NCI-H774 (cell line): ENCODE measurements around the gene VPS18.
"Not testable (repeated sequence)": the region's sequence is repeated elsewhere in the genome, so short reads cannot be mapped to it uniquely, and the experiment has no call there.

Source experiments
- DNase-seq: peaks from one replicate; lab custom pipeline; 2025; lab: John Stamatoyannopoulos, UW

Gene VPS18, protein sequence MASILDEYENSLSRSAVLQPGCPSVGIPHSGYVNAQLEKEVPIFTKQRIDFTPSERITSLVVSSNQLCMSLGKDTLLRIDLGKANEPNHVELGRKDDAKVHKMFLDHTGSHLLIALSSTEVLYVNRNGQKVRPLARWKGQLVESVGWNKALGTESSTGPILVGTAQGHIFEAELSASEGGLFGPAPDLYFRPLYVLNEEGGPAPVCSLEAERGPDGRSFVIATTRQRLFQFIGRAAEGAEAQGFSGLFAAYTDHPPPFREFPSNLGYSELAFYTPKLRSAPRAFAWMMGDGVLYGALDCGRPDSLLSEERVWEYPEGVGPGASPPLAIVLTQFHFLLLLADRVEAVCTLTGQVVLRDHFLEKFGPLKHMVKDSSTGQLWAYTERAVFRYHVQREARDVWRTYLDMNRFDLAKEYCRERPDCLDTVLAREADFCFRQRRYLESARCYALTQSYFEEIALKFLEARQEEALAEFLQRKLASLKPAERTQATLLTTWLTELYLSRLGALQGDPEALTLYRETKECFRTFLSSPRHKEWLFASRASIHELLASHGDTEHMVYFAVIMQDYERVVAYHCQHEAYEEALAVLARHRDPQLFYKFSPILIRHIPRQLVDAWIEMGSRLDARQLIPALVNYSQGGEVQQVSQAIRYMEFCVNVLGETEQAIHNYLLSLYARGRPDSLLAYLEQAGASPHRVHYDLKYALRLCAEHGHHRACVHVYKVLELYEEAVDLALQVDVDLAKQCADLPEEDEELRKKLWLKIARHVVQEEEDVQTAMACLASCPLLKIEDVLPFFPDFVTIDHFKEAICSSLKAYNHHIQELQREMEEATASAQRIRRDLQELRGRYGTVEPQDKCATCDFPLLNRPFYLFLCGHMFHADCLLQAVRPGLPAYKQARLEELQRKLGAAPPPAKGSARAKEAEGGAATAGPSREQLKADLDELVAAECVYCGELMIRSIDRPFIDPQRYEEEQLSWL

DNA sequence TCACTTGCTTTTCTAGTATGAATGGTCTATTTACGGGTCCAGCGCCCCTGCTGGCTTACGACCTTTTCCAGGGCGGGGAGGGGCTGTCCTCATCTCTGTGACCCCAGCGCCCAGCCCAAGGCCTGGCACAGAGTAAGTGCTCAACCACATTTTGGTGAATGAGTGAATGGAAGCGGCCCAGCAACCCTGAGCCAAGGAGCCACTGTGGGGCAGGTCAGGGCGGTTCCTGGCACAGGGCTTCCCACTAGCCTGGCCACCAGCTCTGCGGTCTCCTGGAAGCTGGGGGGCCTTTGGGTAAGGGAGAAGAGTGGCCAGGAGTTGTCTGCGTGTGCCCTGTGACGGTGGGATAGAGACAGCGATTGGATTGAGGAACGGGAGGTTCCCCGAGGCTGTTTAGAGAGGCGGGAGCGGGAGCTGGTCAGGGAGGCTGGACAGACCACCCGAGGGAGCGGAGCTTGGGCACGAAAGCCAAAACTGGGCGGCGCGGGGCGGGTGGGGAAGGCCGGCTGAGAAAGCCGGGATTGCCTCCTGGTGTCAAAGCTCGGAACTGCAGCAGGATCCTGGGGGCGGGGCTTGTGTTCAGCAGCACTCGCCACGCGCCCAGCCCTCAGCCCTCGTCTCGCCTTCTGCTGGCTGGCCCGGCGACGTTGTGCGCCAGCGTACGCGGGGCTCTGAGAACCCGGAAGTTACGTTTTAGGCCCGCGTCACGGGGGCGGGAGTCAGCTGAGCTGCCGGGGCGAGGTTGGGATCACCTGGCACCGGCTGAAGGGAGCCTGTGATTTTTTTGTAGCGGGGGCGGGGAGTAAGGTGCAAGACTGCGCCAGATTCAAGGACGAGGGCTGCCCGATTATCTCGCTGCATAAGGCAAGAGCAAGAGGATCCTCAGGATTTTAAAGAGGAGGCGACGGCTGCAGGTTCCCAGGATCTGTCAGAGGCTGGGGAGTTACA lies at the start of gene VPS18:
VPS18 (plus strand) TSS at position 718 of the 948 bp plus-strand sequence. CDS start 319 bp downstream, outside the sequence.
- DNase-seq = peak; percentile 96

DNA sequence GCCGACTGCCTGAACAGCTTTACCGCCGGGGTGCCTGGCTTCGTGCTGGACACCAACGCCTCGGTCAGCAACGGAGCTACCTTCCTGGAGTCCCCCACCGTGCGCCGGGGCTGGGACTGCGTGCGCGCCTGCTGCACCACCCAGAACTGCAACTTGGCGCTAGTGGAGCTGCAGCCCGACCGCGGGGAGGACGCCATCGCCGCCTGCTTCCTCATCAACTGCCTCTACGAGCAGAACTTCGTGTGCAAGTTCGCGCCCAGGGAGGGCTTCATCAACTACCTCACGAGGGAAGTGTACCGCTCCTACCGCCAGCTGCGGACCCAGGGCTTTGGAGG lies 49.6 kb upstream of the VPS18 start:
- DNase-seq = no peak

DNA sequence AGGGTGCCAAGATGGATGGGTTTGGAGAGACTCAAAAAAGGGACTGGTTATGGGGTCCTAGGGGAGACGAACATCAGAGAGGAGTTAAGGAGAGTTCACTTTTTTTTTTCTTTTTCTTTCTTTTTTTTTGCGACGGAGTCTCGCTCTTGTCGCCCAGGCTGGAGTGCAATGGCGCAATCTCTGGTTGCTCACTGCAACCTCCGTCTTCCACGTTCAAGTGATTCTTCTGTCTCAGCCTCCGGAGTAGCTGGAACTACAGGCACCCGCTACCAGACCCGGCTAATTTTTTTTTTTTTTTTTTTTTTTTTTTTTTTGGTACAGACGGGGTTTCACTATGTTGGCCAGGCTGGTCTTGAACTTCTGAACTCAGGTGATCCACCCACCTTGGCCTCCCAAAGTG lies 49.2 kb upstream of the VPS18 start:
- DNase-seq = no peak

DNA sequence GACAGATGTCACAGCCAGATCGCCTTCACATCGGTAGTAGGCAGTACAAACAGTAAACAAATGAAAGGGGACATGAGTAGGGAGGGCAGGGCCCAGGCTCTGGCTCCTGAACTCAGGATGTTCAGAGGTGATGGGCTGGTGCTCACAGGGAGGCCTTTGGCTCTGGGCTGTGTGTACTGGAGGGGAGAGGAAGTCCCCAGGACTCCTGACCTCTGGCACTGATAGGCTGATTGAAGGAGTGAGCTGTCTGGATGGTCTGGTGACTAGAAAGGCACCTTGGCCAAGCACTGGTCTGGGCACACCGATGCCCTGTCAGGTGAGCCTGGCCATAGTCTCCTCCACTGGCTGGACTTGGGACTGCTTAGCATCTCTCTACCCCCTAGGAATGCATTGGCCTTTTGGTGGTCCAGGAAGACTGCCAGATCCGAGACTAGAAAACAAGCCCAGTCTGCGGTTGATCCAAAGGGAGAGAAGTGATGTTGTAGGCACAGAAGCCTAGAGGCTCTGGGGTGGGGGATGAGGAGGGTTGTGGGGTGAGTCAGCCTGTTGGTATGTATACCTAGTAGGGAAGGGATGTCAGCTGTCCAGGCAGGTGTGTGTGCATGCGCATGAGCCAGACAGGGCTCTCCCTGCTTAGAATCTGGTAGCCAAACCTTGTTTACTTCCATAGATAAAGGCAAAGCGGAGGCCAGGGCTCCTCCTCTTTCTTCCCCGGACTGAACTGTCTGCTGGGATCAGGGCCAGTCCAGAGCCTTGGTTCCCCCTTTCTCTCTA lies 48.6 kb upstream of the VPS18 start:
- no peak for DNase-seq

DNA sequence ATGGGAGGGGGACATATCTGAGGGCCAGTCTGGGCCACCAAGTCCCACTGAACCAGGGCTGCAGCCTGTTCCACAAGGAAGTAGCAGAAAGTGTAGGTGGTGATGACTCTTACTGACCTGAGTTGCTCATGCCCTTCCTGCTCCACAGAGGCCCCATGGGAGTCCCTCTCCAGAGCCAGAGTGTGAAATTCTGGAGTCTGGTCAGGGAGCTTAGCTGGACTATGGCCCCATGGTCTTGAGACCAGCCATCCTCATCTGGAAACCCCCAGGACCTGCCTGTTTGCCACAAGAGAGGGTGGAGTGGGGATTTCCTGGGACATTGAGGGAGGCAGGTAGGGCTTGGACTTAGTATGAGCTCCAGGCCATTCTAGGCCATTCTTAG lies 47.4 kb upstream of the VPS18 start:
- no peak for DNase-seq

DNA sequence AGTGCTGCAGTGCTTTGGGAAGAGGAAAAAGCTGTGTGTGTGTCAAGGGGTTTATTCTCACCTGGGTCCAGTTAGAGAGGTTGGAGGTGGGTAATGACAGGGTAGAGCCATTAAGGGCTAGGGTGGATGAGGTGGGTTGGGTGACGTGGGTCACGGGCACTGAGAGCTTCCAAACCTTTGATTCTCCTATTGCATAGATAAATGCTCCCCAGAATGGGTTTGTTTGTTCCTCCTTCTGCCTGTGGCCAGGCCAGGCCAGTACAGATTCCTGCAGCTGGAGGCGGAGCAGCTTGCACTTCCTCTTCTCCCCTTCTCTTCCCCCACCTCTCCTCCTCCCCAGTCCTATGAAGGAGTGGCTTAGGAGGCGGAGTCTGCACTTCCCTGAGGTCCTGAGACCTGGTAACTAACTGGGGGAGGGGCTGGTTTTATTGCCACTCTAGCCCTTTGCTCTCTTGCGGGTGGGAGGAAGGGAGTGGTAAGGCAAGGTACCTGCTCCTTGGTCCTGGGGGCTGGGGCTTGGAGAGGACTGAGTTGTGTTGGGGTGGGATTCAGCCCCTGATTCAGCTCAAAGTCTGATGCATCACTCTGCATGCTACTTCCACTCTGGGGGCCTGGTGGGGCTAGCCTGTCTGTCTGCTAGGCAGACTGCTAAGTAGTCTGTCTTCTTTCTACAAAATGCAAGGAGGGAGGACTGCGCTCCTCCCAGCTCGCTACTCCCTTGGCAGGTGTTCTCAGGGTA lies 46.9 kb upstream of the VPS18 start:
- peak; percentile 19 for DNase-seq

DNA sequence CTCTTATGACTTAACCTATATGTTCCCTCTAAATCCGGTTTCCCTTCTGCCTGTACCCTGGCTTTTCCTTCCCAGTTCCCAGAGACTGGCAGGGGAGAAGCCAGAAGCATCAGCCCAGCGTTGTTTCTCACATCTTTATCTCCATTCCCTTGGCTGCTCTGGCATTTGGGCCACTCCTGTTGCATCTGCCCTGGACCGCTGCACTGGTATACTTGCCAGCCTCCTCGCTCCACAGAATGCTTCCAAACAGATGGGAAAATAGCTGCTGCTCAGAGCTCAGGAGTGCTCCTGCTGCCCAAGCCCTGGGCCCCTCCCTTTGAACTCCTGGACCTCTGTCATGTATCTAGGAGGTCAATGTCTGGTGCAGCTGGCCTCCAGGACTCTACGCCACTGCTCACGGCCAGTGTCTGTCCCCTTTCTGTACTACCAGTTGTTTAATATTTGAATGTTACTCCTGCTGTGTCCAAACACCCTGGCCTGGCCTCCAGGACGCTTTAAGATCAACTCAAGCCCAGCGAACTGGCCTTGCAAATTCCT lies 43.6 kb upstream of the VPS18 start:
- no peak for DNase-seq

DNA sequence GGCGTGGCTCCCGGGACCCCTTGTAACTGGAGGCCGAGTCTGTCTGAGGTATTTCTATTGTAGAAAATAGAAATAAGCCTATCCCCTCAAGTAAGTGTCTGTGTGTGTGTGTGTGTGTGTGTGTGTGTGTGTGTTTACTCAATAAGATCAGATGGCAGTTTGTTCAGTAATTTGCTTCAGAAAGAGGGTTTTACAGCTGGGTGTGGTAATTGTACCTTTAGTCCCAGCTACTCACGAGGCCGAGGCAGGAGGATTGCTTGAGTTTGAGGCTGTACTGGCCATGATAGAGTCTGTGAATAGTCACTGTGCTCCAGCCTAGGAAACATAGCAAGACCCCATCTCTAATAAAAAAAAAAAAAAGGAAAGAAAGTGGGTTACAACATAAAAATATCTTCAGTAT lies 41.7 kb upstream of the VPS18 start:
- no peak for DNase-seq

DNA sequence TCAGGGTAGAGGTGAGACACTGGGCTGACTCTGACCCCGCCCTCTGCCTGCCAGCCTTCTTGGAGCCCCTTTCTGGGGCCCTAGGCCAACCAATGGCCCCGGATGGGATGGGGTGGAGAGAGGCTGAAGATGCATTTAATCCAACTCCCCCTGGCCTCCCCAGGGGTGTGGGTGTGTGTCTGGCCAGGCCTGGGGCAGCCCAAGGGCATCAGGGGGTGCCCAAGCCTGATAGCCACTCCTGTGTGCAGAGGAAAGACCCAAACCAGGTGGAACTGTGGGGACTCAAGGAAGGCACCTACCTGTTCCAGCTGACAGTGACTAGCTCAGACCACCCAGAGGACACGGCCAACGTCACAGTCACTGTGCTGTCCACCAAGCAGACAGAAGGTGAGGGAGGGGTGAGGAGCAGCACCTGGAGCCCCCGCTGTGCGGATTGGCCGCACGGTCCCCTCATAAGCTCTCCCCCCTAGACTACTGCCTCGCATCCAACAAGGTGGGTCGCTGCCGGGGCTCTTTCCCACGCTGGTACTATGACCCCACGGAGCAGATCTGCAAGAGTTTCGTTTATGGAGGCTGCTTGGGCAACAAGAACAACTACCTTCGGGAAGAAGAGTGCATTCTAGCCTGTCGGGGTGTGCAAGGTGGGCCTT lies 40.9 kb upstream of the VPS18 start:
- no peak for DNase-seq

DNA sequence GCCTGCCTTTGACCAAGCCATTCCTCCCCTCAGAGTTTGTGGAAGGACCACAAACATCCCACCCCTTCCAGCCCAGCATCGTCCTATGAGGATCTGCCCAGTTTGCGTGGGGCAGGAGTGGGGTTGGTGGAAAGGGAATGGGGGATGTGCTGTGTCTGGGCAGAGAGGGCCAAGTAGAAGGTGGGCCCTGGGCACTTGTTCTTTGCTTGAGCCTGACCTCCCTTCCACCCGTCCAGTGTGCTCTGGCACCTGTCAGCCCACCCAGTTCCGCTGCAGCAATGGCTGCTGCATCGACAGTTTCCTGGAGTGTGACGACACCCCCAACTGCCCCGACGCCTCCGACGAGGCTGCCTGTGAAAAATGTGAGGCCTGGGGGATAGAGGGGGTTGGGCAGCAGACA lies 40.1 kb upstream of the VPS18 start:
- no peak for DNase-seq

DNA sequence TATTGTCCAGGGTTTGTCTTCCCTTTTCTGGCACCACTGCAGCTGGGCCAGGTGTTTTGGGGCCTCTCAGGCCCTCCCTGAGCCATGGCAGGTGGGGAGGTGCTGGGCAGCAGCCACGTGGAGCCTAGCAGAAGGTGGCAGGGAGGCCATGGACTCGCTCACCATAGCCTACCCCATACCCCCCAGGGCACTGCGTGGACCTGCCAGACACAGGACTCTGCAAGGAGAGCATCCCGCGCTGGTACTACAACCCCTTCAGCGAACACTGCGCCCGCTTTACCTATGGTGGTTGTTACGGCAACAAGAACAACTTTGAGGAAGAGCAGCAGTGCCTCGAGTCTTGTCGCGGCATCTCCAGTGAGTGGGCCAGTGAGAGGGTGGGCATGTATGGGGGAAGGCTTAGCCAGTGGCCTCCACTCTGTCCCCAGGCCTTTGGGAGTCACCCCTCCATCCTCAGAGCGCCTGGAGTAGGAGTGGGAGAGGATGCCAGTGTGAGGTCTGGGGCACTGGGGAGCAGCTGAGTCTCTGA lies 38.5 kb upstream of the VPS18 start:
- DNase-seq = no peak

DNA sequence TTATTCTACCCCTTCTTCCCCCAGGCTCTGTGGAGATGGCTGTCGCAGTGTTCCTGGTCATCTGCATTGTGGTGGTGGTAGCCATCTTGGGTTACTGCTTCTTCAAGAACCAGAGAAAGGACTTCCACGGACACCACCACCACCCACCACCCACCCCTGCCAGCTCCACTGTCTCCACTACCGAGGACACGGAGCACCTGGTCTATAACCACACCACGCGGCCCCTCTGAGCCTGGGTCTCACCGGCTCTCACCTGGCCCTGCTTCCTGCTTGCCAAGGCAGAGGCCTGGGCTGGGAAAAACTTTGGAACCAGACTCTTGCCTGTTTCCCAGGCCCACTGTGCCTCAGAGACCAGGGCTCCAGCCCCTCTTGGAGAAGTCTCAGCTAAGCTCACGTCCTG lies 37.5 kb upstream of the VPS18 start:
- no peak for DNase-seq

DNA sequence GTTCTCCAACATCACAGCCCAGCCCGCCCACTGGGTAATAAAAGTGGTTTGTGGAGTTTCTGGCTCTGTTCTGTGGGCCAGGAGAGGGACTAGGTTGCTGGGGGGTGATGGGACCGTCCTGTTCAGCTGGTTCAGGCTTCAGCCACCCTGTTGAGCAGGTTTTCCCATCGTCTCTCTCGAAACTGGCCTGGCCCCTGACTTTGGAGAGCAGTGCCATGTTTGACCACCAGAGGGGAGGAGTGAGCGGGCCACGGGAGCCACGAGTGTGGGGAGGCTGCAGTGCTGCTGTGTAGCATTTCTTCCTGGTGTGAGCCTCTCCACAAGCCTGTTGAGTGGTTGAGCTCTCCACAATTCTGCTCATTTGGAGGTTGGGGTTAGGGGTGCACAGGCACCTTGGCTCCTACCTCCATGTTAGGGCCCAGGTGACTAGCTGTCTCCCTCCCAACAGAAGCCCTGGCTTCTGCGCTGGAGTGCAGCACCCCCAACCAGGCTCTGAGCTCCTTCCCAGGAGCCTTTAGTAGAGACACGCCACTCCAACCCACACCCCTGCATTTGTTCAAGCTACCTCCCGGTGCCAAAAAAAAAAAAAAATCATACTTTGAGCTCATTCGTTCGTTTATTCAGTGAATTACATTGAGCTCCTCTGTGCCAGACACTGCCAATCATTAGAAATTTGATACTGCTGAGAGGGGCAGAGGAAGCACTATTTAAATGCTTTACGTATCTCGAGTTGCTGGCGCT lies 36.5 kb upstream of the VPS18 start:
- DNase-seq = peak; percentile 59

DNA sequence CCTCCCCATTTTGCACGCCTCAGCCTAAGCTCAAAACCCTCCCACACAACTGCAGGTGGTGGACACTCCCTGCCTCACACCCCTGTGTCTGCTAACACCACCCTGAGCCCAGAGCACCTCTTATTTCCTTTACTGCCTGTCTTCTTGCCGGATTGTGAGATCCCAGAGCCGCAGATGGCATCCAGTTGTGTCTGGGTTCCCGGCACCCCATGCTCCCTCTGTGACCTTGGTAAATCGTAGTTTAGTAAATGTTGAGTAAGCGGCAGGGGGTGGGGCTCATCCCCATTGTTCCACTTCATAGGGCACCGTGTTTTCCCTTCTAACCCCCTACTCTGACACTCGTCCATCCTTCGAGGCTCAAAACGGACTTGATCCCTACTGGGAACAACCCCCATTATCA lies 35.5 kb upstream of the VPS18 start:
- DNase-seq = no peak

DNA sequence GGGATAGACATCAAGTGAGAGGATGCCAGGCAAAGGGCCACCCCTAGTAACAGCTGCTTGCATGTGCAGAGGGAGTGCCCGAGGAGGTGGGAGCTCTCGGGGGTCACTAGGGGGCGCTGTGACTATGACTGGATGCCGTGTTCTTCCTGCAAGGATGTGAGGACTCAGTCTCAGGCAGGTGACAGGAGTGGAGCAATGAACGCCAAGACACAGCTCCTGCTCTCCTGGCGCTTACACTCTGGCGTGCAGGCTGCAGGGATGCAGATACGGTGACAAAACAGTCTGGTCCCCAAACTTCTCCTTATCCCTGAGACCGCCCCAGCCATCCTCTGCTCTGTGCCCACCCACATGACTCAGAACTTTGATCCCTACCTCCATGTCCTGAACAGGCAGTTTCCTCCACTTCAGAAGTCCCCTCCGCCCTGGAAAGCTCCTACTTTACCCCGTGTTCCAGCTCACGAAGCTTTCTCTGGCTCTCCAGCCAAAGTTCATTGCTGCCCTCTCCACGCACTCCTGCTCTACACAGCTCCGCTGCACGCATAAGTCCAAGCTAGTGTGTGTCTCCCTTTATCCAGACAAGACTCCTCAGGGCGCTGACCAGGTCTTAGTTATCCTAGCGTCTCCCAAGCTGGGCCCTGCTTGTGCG lies 34.9 kb upstream of the VPS18 start:
- DNase-seq = peak; percentile 54

DNA sequence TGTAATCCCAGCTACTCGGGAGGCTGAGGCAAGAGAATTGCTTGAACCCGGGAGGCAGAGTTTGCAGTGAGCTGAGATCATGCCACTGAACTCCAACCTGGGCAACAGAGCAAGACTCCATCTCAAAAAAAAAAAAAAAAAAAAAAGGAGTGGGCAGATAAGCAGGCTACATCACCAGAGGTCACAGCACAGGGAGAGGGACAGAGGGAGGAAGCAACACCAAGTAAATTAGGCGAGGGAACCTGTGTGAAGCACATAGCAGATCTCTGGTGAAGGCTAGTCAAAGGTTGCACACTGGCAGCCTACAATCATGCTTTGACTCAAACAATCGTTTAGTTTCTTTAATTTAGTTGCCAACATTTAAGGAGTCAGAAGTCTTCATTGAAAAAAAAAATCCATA lies 33.1 kb upstream of the VPS18 start:
- DNase-seq = not testable (repeated sequence)

DNA sequence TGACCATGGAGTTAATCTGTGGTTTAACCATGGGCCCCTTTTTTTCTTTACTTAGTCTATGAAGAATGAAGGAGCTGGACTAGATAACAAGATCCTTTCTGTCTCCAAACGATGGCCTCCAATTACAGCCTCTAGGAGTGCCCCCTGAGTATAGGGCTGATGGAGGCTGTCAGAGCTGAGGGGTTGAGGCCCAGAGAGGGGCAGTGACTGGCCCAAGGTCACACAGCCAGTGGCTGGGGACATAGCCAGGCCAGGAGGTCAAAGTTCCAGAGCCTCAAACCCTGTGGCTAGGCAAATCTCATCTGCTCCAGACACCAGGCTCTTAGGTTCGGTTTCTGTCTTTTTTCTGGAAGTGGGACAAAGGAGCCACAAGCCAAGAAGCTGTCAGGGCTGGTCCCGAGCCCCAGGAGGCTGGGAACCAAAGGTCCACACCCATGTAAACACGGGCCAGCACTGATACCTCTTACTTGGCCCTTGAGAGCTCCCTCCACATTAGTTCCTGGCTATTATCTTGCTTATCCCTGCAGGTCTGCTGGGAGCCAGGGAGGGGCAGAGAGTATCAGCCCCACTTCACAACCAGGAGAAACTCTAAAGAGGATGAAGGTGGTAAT lies 30.5 kb upstream of the VPS18 start:
- DNase-seq = no peak

DNA sequence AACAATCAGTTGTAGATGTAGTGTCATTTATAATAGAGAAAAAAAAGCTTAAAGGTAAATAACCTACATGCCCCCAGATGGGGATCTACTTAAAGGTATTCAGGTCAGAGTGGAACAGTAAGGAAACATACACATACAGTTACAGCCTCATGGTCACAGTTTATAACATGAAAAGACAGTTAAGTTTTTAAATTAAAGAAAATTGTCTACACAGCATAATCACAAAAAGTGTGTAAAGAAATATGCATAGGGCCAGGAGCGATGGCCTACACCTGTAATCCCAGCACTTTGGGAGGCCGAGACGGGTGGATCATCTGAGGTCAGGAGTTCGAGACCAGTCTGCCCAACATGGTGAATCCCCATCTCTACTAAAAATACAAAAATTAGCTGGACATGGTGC lies 27.1 kb upstream of the VPS18 start:
- no peak for DNase-seq
